NB4 (cell line): ENCODE measurements around the gene TNFRSF1B.

ENCODE experiments used
- DNase-seq: peaks from one replicate; pipeline ENCODE4 v3.0.0; 2010; ENCODE audit warnings: low read depth
- H3K4me3 ChIP-seq: one replicate; pipeline ENCODE4 v1.5.1; 2011; ENCODE audit warnings: mild to moderate bottlenecking, low read depth, low read length, moderate library complexity
- CTCF ChIP-seq: IDR thresholded peaks from one replicate; pipeline ENCODE4 v1.5.1; 2012; ENCODE audit warnings: low read depth, low read length
- MAX ChIP-seq: IDR thresholded peaks from 2 replicates; pipeline ENCODE4 v1.6.1; 2011; ENCODE audit warnings: low read depth, low read length
- MYC ChIP-seq: IDR thresholded peaks from 2 replicates; pipeline ENCODE4 v1.6.1; 2011; ENCODE audit warnings: low read depth, low read length
- POLR2A ChIP-seq: IDR thresholded peaks from 2 replicates; pipeline ENCODE4 v1.6.1; 2011; ENCODE audit warnings: mild to moderate bottlenecking; ENCODE audit not compliant: insufficient read length; ENCODE audit errors: extremely low read depth

Gene TNFRSF1B

GRCh38 chr1:12167493-12168429 is 970 bp downstream of the TNFRSF1B start:
- peak overlapping the region; percentile 65 for H3K4me3 ChIP-seq
- peak; percentile 74 for DNase-seq
- no peak for TF ChIP-seq CTCF
- no peak for TF ChIP-seq MAX
- no peak for TF ChIP-seq POLR2A
- no peak for TF ChIP-seq MYC

GRCh38 chr1:12168451-12169160 is 1.8 kb downstream of the TNFRSF1B start:
- TF ChIP-seq MYC (no peak), CTCF (no peak), MAX (no peak), POLR2A (no peak)
- peak; percentile 37 for DNase-seq
- peak overlapping the region; percentile 65 for H3K4me3 ChIP-seq

GRCh38 chr1:12169442-12170135 is 2.8 kb downstream of the TNFRSF1B start:
- H3K4me3 ChIP-seq = no peak overlapping the region
- no peak for DNase-seq
- TF ChIP-seq MAX (no peak), CTCF (no peak), POLR2A (no peak), MYC (no peak)

- TF ChIP-seq MAX (no peak), MYC (no peak), CTCF (no peak), POLR2A (no peak)
- H3K4me3 ChIP-seq = no peak overlapping the region
- no peak for DNase-seq
These were observed 3.5 kb downstream of the TNFRSF1B start for GRCh38 chr1:12170263-12170671.

- no peak for DNase-seq
- no peak overlapping the region for H3K4me3 ChIP-seq
- no peak for TF ChIP-seq MYC
- TF ChIP-seq CTCF = no peak
- TF ChIP-seq MAX = no peak
- no peak for TF ChIP-seq POLR2A
These were observed 4.6 kb downstream of the TNFRSF1B start for GRCh38 chr1:12171206-12172041.
